DND-41 (cell line): ENCODE measurements around the gene PALM.

Source experiments
- ATAC-seq: fragments of 200-7000 bp; cut with Tn5 transposase; 3 replicates; pipeline ENCODE4 v1.9.1; 2021; ENCODE audit warnings: low read depth; ENCODE audit not compliant: insufficient read depth
- DNase-seq: peaks from one replicate; pipeline ENCODE4 v3.0.0-alpha.2; 2020
- H2AFZ ChIP-seq: 2 replicates; pipeline ENCODE4 v1.6.0; 2012; ENCODE audit warnings: low read depth, low read length
- H3K27ac ChIP-seq: 2 replicates; pipeline ENCODE4 v1.5.1; 2012; ENCODE audit warnings: low read length, inconsistent platforms
- H3K27me3 ChIP-seq: fragments of 200-600 bp; sonication (generic); 2 replicates; pipeline ENCODE4 v1.6.0; 2012; ENCODE audit warnings: low read length, mild to moderate bottlenecking, inconsistent platforms; ENCODE audit not compliant: insufficient read depth, poor library complexity
- H3K36me3 ChIP-seq: 2 replicates; pipeline ENCODE4 v1.5.1; 2012; ENCODE audit warnings: low read length, inconsistent platforms; ENCODE audit not compliant: insufficient read depth
- H3K4me1 ChIP-seq: 2 replicates; pipeline ENCODE4 v1.5.1; 2012; ENCODE audit warnings: mild to moderate bottlenecking, low read length; ENCODE audit not compliant: insufficient read depth
- H3K4me2 ChIP-seq: 2 replicates; pipeline ENCODE4 v1.6.0; 2012; ENCODE audit warnings: mild to moderate bottlenecking, moderate library complexity, low read length, inconsistent platforms; ENCODE audit not compliant: insufficient read depth
- H3K4me3 ChIP-seq, 2 experiments: fragments of 200-600 bp in 1 of 2; shearing (Covaris generic) in 1 of 2; 2 replicates each; pipeline ENCODE4 v1.5.1; 2012 to 2016; ENCODE audit warnings: inconsistent platforms in 2 of 2, low read length in 2 of 2, mild to moderate bottlenecking in 2 of 2, low read depth in 1 of 2, moderate library complexity in 1 of 2
- H3K79me2 ChIP-seq: 2 replicates; pipeline ENCODE4 v1.6.0; 2012; ENCODE audit warnings: low read length, inconsistent platforms; ENCODE audit not compliant: insufficient read depth
- H3K9ac ChIP-seq: 2 replicates; pipeline ENCODE4 v1.6.0; 2012; ENCODE audit warnings: low read depth, mild to moderate bottlenecking, inconsistent platforms, low read length, moderate library complexity
- H3K9me3 ChIP-seq: 2 replicates; pipeline ENCODE4 v1.5.1; 2012; ENCODE audit warnings: low read length, moderate library complexity, mild to moderate bottlenecking, inconsistent platforms; ENCODE audit not compliant: insufficient read depth, severe bottlenecking
- H4K20me1 ChIP-seq: 2 replicates; pipeline ENCODE4 v1.6.0; 2012; ENCODE audit warnings: low read length; ENCODE audit not compliant: insufficient read depth
- CTCF ChIP-seq: IDR thresholded peaks from 2 replicates; pipeline ENCODE4 v1.5.1; 2012; ENCODE audit warnings: borderline replicate concordance, low read length, moderate library complexity, mild to moderate bottlenecking; ENCODE audit not compliant: poor library complexity, severe bottlenecking; ENCODE audit errors: extremely low read depth
- EZH2 ChIP-seq: IDR thresholded peaks from 3 replicates; pipeline ENCODE4 v1.6.1; 2012; ENCODE audit warnings: borderline replicate concordance, low read depth, mild to moderate bottlenecking, moderate library complexity, low read length, inconsistent platforms; ENCODE audit not compliant: severe bottlenecking

The PALM gene

GRCh38 chr19:718991-719512, 10.3 kb downstream of the PALM start:
- Histone ChIP-seq H3K9me3 (peaks cover 7% of the 10 kb centered on the region), H3K4me1 (no peaks in the 10 kb centered on the region), H3K27ac (no peak overlapping the region), H3K4me3 (no peak overlapping the region), H3K27me3 (no peaks in the 10 kb centered on the region), H3K79me2 (no peaks in the 10 kb centered on the region), H4K20me1 (no peaks in the 10 kb centered on the region), H2AFZ (no peak overlapping the region), H3K36me3 (no peaks in the 10 kb centered on the region), H3K9ac (no peak overlapping the region), H3K4me2 (no peak overlapping the region)
- no peak for DNase-seq
- no peak for TF ChIP-seq CTCF
- TF ChIP-seq EZH2, result no peak
- no peak for ATAC-seq

GRCh38 chr19:719636-720344, 11.1 kb downstream of the PALM start:
- no peaks in the 10 kb centered on the region for H3K79me2 ChIP-seq
- H3K9me3 ChIP-seq, result peaks cover 7% of the 10 kb centered on the region
- H3K36me3 ChIP-seq, result no peaks in the 10 kb centered on the region
- no peak overlapping the region for H2AFZ ChIP-seq
- no peak overlapping the region for H3K27ac ChIP-seq
- H4K20me1 ChIP-seq, result no peaks in the 10 kb centered on the region
- no peak overlapping the region for H3K4me3 ChIP-seq
- no peak overlapping the region for H3K4me2 ChIP-seq
- H3K27me3 ChIP-seq, result no peaks in the 10 kb centered on the region
- ATAC-seq (no peak), DNase-seq (no peak)
- TF ChIP-seq EZH2 (no peak), CTCF (no peak)
- no peaks in the 10 kb centered on the region for H3K4me1 ChIP-seq
- no peak overlapping the region for H3K9ac ChIP-seq

- no peak overlapping the region for H3K4me3 ChIP-seq
- H4K20me1 ChIP-seq, result no peaks in the 10 kb centered on the region
- no peak for DNase-seq
- no peak for ATAC-seq
- TF ChIP-seq CTCF, result no peak
- TF ChIP-seq EZH2, result no peak
- no peaks in the 10 kb centered on the region for H3K36me3 ChIP-seq
- peaks cover 3% of the 10 kb centered on the region for H3K9me3 ChIP-seq
- no peaks in the 10 kb centered on the region for H3K79me2 ChIP-seq
- no peak overlapping the region for H3K9ac ChIP-seq
- H2AFZ ChIP-seq, result no peak overlapping the region
- no peaks in the 10 kb centered on the region for H3K27me3 ChIP-seq
- no peak overlapping the region for H3K4me2 ChIP-seq
- H3K4me1 ChIP-seq, result no peaks in the 10 kb centered on the region
- H3K27ac ChIP-seq, result no peak overlapping the region
Measured at GRCh38 chr19:720345-721160, 11.8 kb downstream of the PALM start.
